ENCODE measurements around the gene PQBP1. TPM values are rescaled to one million over a fixed set of nuclear protein-coding genes. Genes with fewer than 3 reads are reported as not detected.

Gene PQBP1
- total and polyA plus RNA-seq, 2 donors (not counting 1 experiment from before 2014, with no cell fraction given): 89.9 to 128 TPM

DNA sequence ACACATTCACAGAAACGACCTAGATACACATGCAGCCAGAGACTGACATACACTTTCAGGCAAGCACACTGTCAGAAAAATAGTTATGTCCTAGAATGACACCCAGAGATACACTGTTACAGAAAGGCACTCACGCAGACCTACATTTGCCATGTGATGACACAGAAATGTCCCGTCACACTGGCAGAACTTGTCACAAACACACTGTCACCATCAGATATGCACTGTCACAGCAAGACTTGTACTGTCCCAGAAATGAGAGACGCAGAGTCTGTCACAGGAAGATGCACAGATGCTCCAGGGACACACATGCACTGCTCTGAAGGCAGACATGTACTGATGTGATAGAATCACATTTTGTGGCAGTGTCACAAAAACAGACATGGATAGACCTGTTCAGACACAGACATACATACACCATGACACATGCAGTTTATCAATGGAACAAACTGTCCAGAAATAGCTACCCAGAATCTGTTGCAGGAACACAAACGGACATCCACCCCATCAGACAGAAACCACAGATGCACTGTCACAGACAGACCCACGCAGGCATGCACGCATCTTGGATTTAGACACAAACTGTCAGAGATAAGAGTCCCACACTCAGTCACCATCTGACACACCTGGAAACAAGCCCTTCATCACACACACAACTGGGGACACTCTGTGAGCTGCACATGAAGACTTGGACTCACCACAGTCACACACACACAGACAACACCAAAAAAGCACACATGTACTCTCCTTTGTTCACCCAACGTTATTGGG, 22.4 kb downstream of the PQBP1 start:
- Histone ChIP-seq H3K36me3 (replicated peaks in 1 of 2; ENCODE audit: control extremely low read depth in 1 of 2, control insufficient read depth in 1 of 2, extremely low read depth in 1 of 2, insufficient read depth in 2 of 2, low read length in 1 of 2) (peaks cover 0 to 42% of the 10 kb centered on the region in 2 experiments), H4K20me1 (ENCODE audit: control insufficient read depth, insufficient read depth, low read length, poor library complexity, severe bottlenecking) (peaks cover 32% of the 10 kb centered on the region), H3K27ac (ENCODE audit: low read length in 2 of 2) (peak overlapping the region; percentile 84 to 92), H3K4me2 (replicated peaks; ENCODE audit: low read depth, low read length, poor library complexity, severe bottlenecking) (peak overlapping the region; percentile 77), H3K27me3 (replicated peaks in 1 of 4; ENCODE audit: control extremely low read depth in 1 of 4, control insufficient read depth in 3 of 4, insufficient read depth in 4 of 4, low read length in 3 of 4) (no peaks in the 10 kb centered on the region), H2AFZ (ENCODE audit: insufficient read depth, low read depth, low read length, poor library complexity, severe bottlenecking) (no peak overlapping the region), H3K79me2 (ENCODE audit: control insufficient read depth, insufficient read depth, low read length) (peaks cover 59% of the 10 kb centered on the region), H3K4me1 (ENCODE audit: control insufficient read depth in 2 of 2, insufficient read depth in 2 of 2, low read length in 2 of 2) (peaks cover 26 to 42% of the 10 kb centered on the region in 2 donors), H3K9me3 (ENCODE audit: control extremely low read depth in 1 of 3, control insufficient read depth in 2 of 3, insufficient read depth in 1 of 3, low read length in 2 of 3) (no peaks in the 10 kb centered on the region), H3K9ac (ENCODE audit: low read length) (peak overlapping the region; percentile 90), H3K4me3 (ENCODE audit: control extremely low read depth in 1 of 5, extremely low read depth in 1 of 5, insufficient read depth in 1 of 5, low read depth in 2 of 5, low read length in 4 of 5) (peak overlapping the region; percentile 27 to 94 (median 69))
- peaks cover 35% of the 10 kb centered on the region for H3K4me1 Mint-ChIP-seq
- ChIA-PET POLR2A (interaction anchor here (1.0 to 5.9 kb wide), 3 partner anchors 18 to 22 kb away, joined by 7 to 101 read pairs (median 18); partner anchors contain the start of genes PQBP1 and TIMM17B), CTCF (interaction anchor here (0.6 to 4.0 kb wide), 5 partner anchors 17 to 272 kb away, joined by 3 to 28 read pairs (median 3); no protein-coding TSS in a partner anchor)
- H3K4me3 Mint-ChIP-seq: peak overlapping the region; percentile 98
- no peak for DNase-seq
- TF ChIP-seq EZH2 (IDR thresholded peaks at IDR 0.05; ENCODE audit: borderline replicate concordance, insufficient read depth, low read depth, low read length, poor library complexity, severe bottlenecking) (no peak), CTCF (IDR thresholded peaks at IDR 0.05) (no peak)
- no peaks in the 10 kb centered on the region for H3K27me3 Mint-ChIP-seq
- WGBS (ENCODE audit: insufficient coverage): 0% methylated on average over 1 of the region's 8 CpGs
- intact Hi-C loops (cut with micrococcal nuclease): loop anchor here (1.0 to 10.0 kb wide), 8 partner anchors 8 to 1705 kb away; partner anchors contain the start of genes CDK16, ELK1, PLP2 and TFE3
- no peak for ATAC-seq (ENCODE audit: low read depth)
- peak overlapping the region; percentile 97 for H3K27ac Mint-ChIP-seq
- no peaks in the 10 kb centered on the region for H3K9me3 Mint-ChIP-seq (ENCODE audit: insufficient read depth)

- Mint-ChIP-seq H3K4me3 (peak overlapping the region; percentile 98), H3K9me3 (ENCODE audit: insufficient read depth) (no peaks in the 10 kb centered on the region), H3K27me3 (no peaks in the 10 kb centered on the region), H3K4me1 (peaks cover 36% of the 10 kb centered on the region), H3K27ac (peak overlapping the region; percentile 97)
- intact Hi-C loops (cut with micrococcal nuclease): no loop called here
- H4K20me1 ChIP-seq (ENCODE audit: control insufficient read depth, insufficient read depth, low read length, poor library complexity, severe bottlenecking): peaks cover 27% of the 10 kb centered on the region
- DNase-seq (no peak), ATAC-seq (ENCODE audit: low read depth) (no peak)
- no peak overlapping the region for H3K9ac ChIP-seq (ENCODE audit: low read length)
- WGBS (ENCODE audit: insufficient coverage): no CpG with 5 or more reads among the region's 4 CpGs
- CTCF ChIA-PET: interaction anchor here (0.6 to 4.0 kb wide), 2 partner anchors 17 to 30 kb away, joined by 3 to 28 read pairs; no protein-coding TSS in a partner anchor
- H3K36me3 ChIP-seq (replicated peaks in 1 of 2; ENCODE audit: control extremely low read depth in 1 of 2, control insufficient read depth in 1 of 2, extremely low read depth in 1 of 2, insufficient read depth in 2 of 2, low read length in 1 of 2): peaks cover 0 to 42% of the 10 kb centered on the region in 2 experiments
- H3K27ac ChIP-seq (ENCODE audit: low read length in 2 of 2): peak overlapping the region in 1 of 2 donors; percentile 23
- peaks cover 21 to 39% of the 10 kb centered on the region in 2 donors for H3K4me1 ChIP-seq (ENCODE audit: control insufficient read depth in 2 of 2, insufficient read depth in 2 of 2, low read length in 2 of 2)
- H3K9me3 ChIP-seq (ENCODE audit: control extremely low read depth in 1 of 3, control insufficient read depth in 2 of 3, insufficient read depth in 1 of 3, low read length in 2 of 3): no peaks in the 10 kb centered on the region
- no peaks in the 10 kb centered on the region for H3K27me3 ChIP-seq (replicated peaks in 1 of 4; ENCODE audit: control extremely low read depth in 1 of 4, control insufficient read depth in 3 of 4, insufficient read depth in 4 of 4, low read length in 3 of 4)
- H2AFZ ChIP-seq (ENCODE audit: insufficient read depth, low read depth, low read length, poor library complexity, severe bottlenecking): no peak overlapping the region
- peak overlapping the region in 1 of 5 experiments; percentile 94 for H3K4me3 ChIP-seq (ENCODE audit: control extremely low read depth in 1 of 5, extremely low read depth in 1 of 5, insufficient read depth in 1 of 5, low read depth in 2 of 5, low read length in 4 of 5)
- H3K4me2 ChIP-seq (replicated peaks; ENCODE audit: low read depth, low read length, poor library complexity, severe bottlenecking): peak overlapping the region; percentile 77
- peaks cover 59% of the 10 kb centered on the region for H3K79me2 ChIP-seq (ENCODE audit: control insufficient read depth, insufficient read depth, low read length)
- TF ChIP-seq EZH2 (IDR thresholded peaks at IDR 0.05; ENCODE audit: borderline replicate concordance, insufficient read depth, low read depth, low read length, poor library complexity, severe bottlenecking) (no peak), CTCF (IDR thresholded peaks at IDR 0.05) (no peak)
- POLR2A ChIA-PET: interaction anchor here (5.9 kb wide), 1 partner anchor 17 kb away, joined by 101 read pairs; no protein-coding TSS in a partner anchor
Measured at GRCh38 chrX:48920718-48921104, 23.0 kb downstream of the PQBP1 start.
